Measurements from ENCODE around the gene OR10H4.

DNA sequence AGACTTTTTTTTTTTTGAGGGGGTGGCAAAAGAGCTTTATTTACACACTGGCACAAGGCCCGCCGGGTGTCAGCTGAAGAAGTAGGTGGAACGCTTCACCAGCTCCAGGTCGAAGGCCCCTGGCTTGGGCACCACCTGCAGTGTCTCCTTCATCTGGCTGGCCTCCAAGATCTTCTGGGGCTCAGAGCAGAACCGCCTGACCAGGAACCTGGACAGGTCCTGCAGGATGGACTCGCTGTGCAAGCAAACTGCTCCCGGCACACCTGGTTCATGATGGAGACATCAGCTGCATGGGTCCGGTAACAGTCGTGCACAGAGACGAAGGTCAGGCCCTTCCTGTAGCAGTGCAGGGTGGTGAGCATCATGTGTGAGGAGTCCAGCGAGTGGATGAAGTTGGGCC is 46.6 kb upstream of the OR10H4 start:
- TF ChIP-seq, protein P1, sequence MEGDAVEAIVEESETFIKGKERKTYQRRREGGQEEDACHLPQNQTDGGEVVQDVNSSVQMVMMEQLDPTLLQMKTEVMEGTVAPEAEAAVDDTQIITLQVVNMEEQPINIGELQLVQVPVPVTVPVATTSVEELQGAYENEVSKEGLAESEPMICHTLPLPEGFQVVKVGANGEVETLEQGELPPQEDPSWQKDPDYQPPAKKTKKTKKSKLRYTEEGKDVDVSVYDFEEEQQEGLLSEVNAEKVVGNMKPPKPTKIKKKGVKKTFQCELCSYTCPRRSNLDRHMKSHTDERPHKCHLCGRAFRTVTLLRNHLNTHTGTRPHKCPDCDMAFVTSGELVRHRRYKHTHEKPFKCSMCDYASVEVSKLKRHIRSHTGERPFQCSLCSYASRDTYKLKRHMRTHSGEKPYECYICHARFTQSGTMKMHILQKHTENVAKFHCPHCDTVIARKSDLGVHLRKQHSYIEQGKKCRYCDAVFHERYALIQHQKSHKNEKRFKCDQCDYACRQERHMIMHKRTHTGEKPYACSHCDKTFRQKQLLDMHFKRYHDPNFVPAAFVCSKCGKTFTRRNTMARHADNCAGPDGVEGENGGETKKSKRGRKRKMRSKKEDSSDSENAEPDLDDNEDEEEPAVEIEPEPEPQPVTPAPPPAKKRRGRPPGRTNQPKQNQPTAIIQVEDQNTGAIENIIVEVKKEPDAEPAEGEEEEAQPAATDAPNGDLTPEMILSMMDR (conservative IDR thresholded peaks at IDR 0.05; ENCODE audit: low read depth, low read length): no peak
- TF ChIP-seq EZH2phosphoT487 (IDR thresholded peaks at IDR 0.05; ENCODE audit: borderline replicate concordance, low read length): no peak

Measured in PC-3 (cell line).